ENCODE results near the gene SLC24A2. TPM values are rescaled to one million over a fixed set of nuclear protein-coding genes. Genes with fewer than 3 reads are reported as not detected.
"Not testable (repeated sequence)": the region's sequence is repeated elsewhere in the genome, so short reads cannot be mapped to it uniquely, and the experiment has no call there.

Gene SLC24A2
- total RNA-seq = 1 to 10 TPM in 1 of 4 donors, under 1 TPM in 2, not detected in 1; under 0.01 to 2.4 (median 0.04) TPM

DNA sequence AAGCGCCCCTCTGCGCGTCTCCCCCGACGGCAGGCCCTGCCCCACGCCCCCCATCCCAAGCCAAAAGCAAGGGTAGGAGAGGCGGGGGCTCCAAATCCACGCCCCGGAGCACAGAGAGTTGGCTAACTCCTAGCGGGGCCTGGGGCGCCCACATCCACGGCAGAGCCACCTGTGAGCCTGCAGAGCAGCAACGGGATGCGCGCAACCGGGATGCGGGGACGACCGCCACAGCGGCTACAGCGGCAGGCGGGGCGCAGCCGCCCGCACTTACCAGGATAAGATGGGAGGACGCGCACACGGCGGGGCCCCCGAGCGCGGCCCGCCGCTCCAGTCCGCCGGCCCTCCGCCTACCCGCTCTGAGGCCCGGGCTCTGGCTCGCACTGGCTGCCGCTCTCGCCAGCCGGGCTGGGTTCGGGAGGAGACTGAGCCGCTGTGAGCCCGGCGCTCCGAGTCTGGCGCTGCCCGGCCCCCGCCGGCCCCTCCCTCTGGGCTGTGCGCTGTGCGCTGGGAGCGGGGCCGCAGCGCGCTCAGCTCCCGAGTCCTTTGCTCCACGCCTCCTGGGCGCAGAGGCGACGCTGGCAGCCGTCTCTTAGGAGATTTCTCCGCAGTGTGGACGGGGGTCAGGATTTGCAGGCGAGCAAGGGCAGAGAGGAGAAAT, at the start of gene SLC24A2:
TSS of gene SLC24A2 (minus strand) at position 424 of the 658 bp plus-strand sequence.
- H3K4me3 ChIP-seq = peak within 1 kb of the TSS in 1 of 2 donors; percentile 41
- whole genome bisulfite sequencing, 2 donors (ENCODE audit: low coverage in 1 of 2) = 0% methylated on average over 3 of the region's 67 CpGs; no CpG with 5 or more reads in 1 of the 2 donors

DNA sequence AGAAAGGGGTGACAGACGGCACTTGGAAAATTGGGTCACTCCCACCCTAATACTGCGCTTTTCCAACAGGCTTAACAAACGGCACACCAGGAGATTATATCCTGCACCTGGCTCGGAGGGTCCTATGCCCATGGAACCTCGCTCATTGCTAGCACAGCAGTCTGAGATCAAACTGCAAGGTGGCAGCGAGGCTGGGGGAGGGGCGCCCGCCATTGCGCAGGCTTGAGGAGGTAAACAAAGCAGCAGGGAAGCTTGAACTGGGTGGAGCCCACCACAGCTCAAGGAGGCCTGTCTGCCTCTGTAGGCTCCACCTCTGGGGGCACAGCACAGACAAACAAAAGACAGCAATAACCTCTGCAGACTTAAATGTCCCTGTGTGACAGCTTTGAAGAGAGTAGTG, 44.5 kb upstream of the SLC24A2 start:
- not testable (repeated sequence) for H3K27ac ChIP-seq, ATAC-seq, H3K4me3 ChIP-seq, H3K27me3 ChIP-seq, H3K4me1 ChIP-seq, H3K36me3 ChIP-seq
- H3K9me3 ChIP-seq = peaks cover 0 to 10% (median 0%) of the 10 kb centered on the region in 3 donors
- no CpG with 5 or more reads among the region's 9 CpGs for WGBS, 2 donors (ENCODE audit: low coverage in 1 of 2)

More for the DNA sequence above, at the start of gene SLC24A2:
- no peak for ATAC-seq
- TF ChIP-seq POLR2AphosphoS5 (IDR thresholded peaks at IDR 0.05) = no peak
- TF ChIP-seq, protein P1, sequence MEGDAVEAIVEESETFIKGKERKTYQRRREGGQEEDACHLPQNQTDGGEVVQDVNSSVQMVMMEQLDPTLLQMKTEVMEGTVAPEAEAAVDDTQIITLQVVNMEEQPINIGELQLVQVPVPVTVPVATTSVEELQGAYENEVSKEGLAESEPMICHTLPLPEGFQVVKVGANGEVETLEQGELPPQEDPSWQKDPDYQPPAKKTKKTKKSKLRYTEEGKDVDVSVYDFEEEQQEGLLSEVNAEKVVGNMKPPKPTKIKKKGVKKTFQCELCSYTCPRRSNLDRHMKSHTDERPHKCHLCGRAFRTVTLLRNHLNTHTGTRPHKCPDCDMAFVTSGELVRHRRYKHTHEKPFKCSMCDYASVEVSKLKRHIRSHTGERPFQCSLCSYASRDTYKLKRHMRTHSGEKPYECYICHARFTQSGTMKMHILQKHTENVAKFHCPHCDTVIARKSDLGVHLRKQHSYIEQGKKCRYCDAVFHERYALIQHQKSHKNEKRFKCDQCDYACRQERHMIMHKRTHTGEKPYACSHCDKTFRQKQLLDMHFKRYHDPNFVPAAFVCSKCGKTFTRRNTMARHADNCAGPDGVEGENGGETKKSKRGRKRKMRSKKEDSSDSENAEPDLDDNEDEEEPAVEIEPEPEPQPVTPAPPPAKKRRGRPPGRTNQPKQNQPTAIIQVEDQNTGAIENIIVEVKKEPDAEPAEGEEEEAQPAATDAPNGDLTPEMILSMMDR (IDR thresholded peaks at IDR 0.05) = no peak
- no peak for TF ChIP-seq EP300 (IDR thresholded peaks at IDR 0.05)
- no peak for TF ChIP-seq POLR2A (IDR thresholded peaks at IDR 0.05)
- Histone ChIP-seq H3K27me3 (peaks cover 34% of the 10 kb centered on the region), H3K9me3 (no peaks in the 10 kb centered on the region), H3K27ac (no peak within 1 kb of the TSS), H3K36me3 (no peaks in the 10 kb centered on the region), H3K4me1 (peaks cover 0 to 15% (median 0%) of the 10 kb centered on the region in 3 donors)

DNA sequence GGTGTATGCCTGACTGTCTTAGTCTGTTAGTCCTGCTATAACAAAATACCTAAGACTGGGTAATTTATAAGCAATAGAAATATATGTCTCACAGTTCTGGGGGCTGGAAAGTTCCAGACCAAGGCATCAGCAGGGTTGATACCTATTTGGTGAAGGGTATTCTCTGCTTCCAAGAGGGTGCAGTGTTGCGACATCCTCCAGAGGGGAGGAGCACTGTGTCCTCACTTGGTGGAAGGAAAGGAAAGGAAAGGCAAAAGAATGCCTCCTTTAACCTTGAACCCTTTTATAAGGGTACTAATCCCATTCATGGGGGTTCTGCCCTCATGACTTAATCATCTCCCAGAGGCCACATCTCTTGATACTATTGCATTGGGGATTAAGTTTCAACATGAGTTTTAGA, 42.0 kb upstream of the SLC24A2 start:
- ATAC-seq = no peak
- TF ChIP-seq, protein P1 (IDR thresholded peaks at IDR 0.05) = no peak
- TF ChIP-seq POLR2A (IDR thresholded peaks at IDR 0.05) = no peak
- no peak for TF ChIP-seq POLR2AphosphoS5 (IDR thresholded peaks at IDR 0.05)
- no peak for TF ChIP-seq EP300 (IDR thresholded peaks at IDR 0.05)
- Histone ChIP-seq H3K27me3 (no peaks in the 10 kb centered on the region), H3K36me3 (no peaks in the 10 kb centered on the region), H3K27ac (no peak overlapping the region), H3K4me3 (no peak overlapping the region), H3K9me3 (peaks cover 0 to 10% (median 0%) of the 10 kb centered on the region in 3 donors), H3K4me1 (no peaks in the 10 kb centered on the region)
- 89 to 100% methylated on average over 1 of the region's 1 CpG for WGBS, 2 donors (ENCODE audit: low coverage in 1 of 2)

DNA sequence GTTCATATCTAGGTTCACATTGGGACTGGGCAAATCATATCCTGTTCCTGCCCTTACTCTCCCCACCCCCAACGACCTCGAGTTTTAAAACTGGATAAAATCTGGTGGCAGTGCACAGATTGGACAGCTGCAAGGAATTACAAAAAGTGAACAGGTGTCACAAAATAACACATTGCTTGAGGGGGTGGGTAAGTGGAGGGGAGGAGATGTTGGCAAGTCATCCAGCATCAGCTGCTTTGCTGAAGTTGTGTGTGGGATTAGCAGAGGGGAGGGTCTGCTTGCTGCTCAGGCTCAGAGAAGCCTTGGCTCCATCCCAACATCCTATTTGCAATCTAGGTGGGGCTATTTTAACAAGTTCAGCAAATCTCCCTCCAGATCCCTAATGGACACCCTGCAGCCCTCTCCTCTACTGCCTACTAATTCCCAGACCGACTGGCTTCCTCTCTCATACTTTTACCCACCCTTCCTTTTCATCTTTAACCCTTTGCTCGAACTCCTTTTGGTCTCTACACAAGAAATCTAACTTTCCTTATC, 39.8 kb upstream of the SLC24A2 start:
- Histone ChIP-seq H3K36me3 (no peaks in the 10 kb centered on the region), H3K27ac (no peak overlapping the region), H3K9me3 (peaks cover 0 to 8% (median 0%) of the 10 kb centered on the region in 3 donors), H3K4me1 (no peaks in the 10 kb centered on the region), H3K4me3 (no peak overlapping the region), H3K27me3 (no peaks in the 10 kb centered on the region)
- TF ChIP-seq POLR2AphosphoS5 (IDR thresholded peaks at IDR 0.05) = no peak
- no peak for TF ChIP-seq POLR2A (IDR thresholded peaks at IDR 0.05)
- TF ChIP-seq EP300 (IDR thresholded peaks at IDR 0.05) = no peak
- TF ChIP-seq, protein P1 (IDR thresholded peaks at IDR 0.05) = no peak
- WGBS, 2 donors (ENCODE audit: low coverage in 1 of 2) = 39 to 81% methylated on average over 3 to 4 of the region's 4 CpGs
- ATAC-seq = no peak

DNA sequence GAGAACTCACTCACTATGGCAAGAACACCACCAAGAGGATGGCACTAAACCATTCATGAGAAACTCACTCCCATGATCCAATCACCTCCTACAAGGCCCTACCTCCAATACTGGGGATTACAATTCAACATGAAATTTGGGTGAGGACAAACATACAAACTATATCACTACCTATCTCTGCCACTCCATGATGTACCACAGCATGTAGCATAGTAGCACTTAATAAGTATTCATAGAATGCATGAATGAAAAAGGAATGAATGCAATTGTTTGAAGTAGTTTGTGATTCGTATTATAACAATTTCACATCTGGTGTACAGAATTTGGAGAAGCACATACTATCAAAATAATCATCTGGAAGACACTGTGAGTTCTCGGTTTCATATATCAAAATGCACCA, 27.9 kb upstream of the SLC24A2 start:
- Histone ChIP-seq H3K27me3 (no peaks in the 10 kb centered on the region), H3K36me3 (no peaks in the 10 kb centered on the region), H3K27ac (no peak overlapping the region), H3K4me1 (no peaks in the 10 kb centered on the region), H3K4me3 (no peak overlapping the region), H3K9me3 (peaks cover 0 to 17% (median 0%) of the 10 kb centered on the region in 3 donors)
- TF ChIP-seq POLR2A (IDR thresholded peaks at IDR 0.05) (no peak), EP300 (IDR thresholded peaks at IDR 0.05) (no peak)
- no peak for ATAC-seq
- WGBS, 2 donors (ENCODE audit: low coverage in 1 of 2) = 76 to 80% methylated on average over 1 to 2 of the region's 2 CpGs

DNA sequence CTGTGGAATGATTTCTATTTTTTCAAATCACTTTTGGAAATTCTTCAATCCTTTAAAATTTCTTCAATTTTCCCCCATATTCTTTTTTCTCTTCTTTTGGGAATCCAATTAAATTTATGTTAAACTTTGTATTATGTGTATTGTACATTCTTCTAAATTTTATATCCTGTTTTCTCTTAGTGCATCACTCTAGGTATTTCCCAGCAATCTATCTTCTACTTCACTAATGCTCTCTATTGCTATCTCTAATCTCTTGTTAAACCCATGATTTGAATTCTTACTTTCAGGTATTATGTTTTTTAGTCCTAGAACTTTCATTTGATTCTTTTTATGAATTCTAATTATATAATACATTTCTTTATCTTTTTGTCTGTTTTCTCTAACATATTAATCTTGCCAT, 23.4 kb upstream of the SLC24A2 start:
- H3K36me3 ChIP-seq = no peaks in the 10 kb centered on the region
- peaks cover 0 to 17% (median 0%) of the 10 kb centered on the region in 3 donors for H3K9me3 ChIP-seq
- no peak overlapping the region for H3K27ac ChIP-seq
- no peak for ATAC-seq
- TF ChIP-seq EP300 (IDR thresholded peaks at IDR 0.05) (no peak), POLR2AphosphoS5 (IDR thresholded peaks at IDR 0.05) (no peak), POLR2A (IDR thresholded peaks at IDR 0.05) (no peak)
- TF ChIP-seq, protein P1 (IDR thresholded peaks at IDR 0.05) = no peak
- H3K27me3 ChIP-seq = peaks cover 7% of the 10 kb centered on the region
- no peak overlapping the region for H3K4me3 ChIP-seq
- H3K4me1 ChIP-seq = no peaks in the 10 kb centered on the region
